ENCODE measurements around the gene PCDHB7.
"Not testable (repeated sequence)": the region's sequence is repeated elsewhere in the genome, so short reads cannot be mapped to it uniquely, and the experiment has no call there.

DNA sequence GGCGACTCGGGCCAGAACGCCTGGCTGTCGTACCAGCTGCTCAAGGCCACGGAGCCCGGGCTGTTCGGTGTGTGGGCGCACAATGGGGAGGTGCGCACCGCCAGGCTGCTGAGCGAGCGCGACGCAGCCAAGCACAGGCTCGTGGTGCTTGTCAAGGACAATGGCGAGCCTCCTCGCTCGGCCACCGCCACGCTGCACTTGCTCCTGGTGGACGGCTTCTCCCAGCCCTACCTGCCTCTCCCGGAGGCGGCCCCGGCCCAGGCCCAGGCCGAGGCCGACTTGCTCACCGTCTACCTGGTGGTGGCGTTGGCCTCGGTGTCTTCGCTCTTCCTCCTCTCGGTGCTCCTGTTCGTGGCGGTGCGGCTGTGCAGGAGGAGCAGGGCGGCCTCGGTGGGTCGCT lies 21.9 kb downstream of the PCDHB7 start:
- not testable (repeated sequence) for TF ChIP-seq POLR2A, EP300 (IDR thresholded peaks at IDR 0.05)
- TF ChIP-seq, protein P1, sequence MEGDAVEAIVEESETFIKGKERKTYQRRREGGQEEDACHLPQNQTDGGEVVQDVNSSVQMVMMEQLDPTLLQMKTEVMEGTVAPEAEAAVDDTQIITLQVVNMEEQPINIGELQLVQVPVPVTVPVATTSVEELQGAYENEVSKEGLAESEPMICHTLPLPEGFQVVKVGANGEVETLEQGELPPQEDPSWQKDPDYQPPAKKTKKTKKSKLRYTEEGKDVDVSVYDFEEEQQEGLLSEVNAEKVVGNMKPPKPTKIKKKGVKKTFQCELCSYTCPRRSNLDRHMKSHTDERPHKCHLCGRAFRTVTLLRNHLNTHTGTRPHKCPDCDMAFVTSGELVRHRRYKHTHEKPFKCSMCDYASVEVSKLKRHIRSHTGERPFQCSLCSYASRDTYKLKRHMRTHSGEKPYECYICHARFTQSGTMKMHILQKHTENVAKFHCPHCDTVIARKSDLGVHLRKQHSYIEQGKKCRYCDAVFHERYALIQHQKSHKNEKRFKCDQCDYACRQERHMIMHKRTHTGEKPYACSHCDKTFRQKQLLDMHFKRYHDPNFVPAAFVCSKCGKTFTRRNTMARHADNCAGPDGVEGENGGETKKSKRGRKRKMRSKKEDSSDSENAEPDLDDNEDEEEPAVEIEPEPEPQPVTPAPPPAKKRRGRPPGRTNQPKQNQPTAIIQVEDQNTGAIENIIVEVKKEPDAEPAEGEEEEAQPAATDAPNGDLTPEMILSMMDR (IDR thresholded peaks at IDR 0.05) = not testable (repeated sequence)

Data from suprapubic skin (tissue), 3 donors.